Measurements from ENCODE around the gene GART.
"Not testable (repeated sequence)": the region's sequence is repeated elsewhere in the genome, so short reads cannot be mapped to it uniquely, and the experiment has no call there.

GART gene

DNA sequence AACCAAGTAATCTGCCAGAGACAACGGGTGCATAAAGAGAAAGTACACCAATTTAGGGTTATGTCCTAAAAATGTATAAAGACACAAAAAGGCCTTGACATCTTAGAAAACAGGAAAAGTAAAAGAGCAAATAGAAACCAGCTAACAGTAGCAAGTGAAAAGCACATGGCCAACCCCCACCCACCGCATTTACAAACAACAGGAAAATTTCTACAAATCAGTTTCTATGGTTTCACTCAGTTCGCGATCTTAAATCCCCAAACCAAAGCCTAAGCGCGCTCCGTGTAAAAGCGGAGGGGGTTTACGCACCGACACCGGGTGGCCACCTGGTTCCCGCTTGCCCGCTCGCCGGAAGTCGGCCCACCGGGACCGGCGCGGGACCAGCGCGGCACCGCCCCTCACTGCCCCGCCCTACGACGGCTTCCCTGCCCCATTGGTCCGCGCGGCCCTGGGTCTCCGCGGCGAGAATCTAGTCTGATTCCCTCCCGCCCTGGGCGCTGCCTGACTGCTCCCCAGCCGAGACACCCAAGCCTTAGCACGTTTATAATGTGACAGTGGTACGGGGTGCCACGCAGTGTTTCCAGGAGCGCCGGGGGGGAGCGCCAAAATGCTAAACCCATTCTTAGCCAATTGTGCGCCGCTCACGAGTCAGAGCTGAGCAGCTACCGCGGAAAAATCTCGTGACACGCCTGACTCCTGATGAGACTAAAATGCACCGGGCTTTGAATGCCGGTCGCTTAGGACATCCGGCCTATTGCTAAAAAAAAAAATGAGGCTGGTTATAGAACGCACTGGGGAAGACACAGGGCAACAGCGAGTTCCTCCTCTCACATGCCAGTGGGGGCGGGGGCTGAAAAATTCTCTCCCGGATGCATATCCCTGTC lies at the start of gene GART:
TSS of gene GART (minus strand) at position 362 of the 884 bp plus-strand sequence. CDS start 2,802 bp downstream, outside the sequence.
- DNase-seq = peak; percentile 37

- DNase-seq = peak; percentile 53
Observed at GRCh38 chr21:33588485-33589335, 46.8 kb upstream of the GART start, which contains the start of gene DONSON. Gene DONSON (minus strand): TSS chr21:33588684. CDS start chr21:33588641, 43 bp downstream.

GRCh38 chr21:33587792-33588484 lies 46.0 kb upstream of the GART start:
- no peak for DNase-seq

- no peak for DNase-seq
Observed at GRCh38 chr21:33586927-33587326, 45.0 kb upstream of the GART start.

DNA sequence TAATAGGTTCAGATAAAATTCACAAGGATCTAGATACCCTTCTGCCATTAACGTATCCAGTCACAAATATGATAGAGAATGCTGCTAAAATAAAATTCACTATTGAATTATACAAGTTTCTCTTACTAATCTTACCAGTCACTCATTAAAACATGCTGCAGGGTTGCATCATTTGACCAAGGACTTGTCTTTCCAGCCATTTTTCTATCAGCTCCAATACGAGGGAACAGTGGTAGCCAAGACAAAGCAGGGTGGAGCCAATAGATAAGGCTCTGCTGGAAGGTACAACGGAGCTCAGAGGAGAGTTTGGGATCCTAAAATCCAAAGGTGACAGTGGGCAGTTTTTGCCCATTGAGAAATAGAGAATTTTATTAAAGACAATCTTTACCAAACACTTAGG lies 42.5 kb upstream of the GART start:
- no peak for DNase-seq

DNA sequence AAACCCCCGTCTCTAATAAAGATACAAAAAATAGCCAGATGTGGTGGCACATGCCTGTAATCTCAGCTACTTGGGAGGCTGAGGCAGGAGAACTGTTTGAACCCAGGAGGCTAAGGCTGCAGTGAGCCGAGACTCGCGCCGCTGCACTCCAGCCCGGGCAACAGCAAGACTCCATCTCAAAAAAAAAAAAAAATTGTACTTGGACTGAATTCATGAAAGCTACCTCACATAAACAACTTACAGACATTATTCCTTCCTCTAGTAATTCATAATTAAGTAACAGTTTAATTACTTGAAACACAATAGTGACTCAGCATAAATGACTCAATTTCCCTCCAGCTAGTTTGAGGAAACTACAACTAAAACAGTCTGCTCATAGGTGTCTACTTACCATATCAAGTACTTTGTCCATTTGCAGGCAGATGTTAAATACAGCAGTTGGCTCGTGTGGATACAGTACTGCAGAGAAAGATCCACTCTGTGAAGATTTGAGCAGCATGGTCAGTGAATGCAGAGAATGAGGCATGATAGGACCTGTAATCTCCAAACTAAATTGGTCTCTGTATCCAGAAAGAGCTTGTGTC lies 37.1 kb upstream of the GART start:
- no peak for DNase-seq

DNA sequence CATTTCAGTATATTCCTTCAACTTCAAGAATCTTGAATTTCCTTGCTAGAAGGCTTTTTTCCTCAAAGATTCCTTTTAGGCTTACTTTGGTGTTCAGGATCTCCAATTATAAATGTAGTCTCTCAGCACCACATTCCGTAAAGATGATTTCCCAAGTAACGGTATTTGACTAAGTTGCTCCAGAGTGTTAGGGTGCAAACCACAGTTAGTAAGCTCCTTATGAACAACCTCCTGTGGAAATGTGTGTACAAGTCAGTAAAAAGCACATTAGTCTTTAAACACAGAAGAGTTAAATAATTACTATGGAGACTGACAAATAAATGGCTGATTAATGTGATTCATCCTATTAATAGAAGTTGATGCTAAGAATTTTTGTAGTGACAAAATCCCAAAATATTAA lies 36.3 kb upstream of the GART start:
- no peak for DNase-seq

- not testable (repeated sequence) for DNase-seq
Observed at GRCh38 chr21:33576741-33577141, 34.8 kb upstream of the GART start.

GRCh38 chr21:33572350-33572749 lies 30.4 kb upstream of the GART start:
- no peak for DNase-seq

- DNase-seq = no peak
Observed at GRCh38 chr21:33569991-33570390, 28.1 kb upstream of the GART start.

GRCh38 chr21:33568448-33568847 lies 26.5 kb upstream of the GART start:
- no peak for DNase-seq

DNA sequence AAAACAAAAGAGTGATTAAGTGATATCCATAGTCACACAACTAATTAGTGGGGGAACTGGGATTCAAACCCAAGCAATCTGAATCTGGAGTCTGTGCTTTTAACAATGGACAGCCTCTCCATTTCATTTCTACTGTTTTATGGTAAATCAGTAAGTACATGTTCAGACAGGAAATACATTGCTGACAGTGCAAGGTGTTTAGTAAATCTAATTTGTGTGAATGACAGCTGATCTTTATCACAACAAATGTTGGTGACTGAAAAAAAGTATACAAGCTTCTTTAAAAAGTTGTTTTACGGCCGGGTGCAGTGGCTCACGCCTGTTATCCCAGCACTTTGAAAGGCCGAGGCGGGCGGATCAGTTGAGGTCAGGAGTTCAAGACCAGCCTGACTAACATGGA lies 26.0 kb upstream of the GART start:
- DNase-seq = no peak

DNA sequence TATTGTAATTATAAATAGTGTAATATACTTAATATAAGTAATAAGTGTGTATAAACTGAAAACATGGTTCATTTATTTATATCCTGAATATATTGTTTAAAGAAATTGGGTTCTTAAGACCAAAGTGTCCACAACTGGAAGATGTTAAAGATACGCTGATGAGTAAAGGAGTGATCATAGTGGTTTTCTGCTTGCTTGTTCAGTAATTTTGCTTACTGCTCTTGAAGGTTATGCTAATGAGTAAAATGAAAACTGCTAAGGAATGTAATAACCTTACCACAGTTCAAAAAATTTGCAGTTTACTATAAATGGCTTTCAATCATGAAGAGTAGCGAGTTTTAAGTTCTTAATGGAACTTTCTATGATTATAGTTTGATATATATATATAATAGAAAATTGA lies 24.6 kb upstream of the GART start:
- DNase-seq = no peak

DNA sequence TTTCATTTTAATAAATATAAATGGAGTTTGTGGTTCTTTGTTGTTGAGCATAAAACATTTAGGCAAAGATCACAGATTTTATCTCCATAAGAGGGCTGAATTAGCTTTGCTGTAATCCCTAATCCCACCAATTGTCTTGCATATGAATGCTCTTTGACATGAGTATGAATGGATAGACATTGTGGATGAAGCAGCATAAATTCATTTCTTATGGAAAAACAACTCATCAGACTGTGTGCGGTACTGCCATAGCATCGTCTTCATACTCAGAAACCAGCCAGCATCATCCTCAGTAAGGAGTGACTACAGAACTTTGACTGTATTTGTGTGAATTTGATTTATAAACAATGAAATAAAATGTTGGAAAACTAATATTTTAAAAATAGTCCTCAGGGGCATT lies 20.5 kb upstream of the GART start:
- no peak for DNase-seq

DNA sequence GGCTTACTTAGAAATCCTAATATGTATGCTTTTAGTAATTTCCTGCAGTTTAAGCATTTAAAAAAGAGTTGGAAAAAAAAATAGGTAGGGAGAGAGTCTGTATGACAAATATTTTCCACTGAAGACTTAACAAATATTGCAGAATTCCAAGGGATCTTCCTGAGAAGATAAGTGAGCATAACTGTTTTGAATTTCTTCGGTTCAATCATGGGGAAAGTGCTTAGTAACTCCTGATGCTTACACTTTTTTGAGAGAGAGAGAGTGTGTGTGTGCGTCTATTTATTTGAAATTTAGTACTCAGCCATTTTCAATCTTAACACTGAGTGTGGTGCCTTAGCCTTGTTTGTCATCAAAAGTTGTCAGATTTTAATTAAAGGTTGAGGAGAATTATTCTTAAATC lies 19.5 kb upstream of the GART start:
- DNase-seq = no peak

GRCh38 chr21:33560965-33561364 lies 19.0 kb upstream of the GART start:
- DNase-seq = no peak

GRCh38 chr21:33559813-33560212 lies 17.9 kb upstream of the GART start:
- no peak for DNase-seq

- DNase-seq = no peak
Observed at GRCh38 chr21:33558777-33559421, 17.0 kb upstream of the GART start.

- DNase-seq = no peak
Observed at GRCh38 chr21:33557447-33557846, 15.5 kb upstream of the GART start.

DNA sequence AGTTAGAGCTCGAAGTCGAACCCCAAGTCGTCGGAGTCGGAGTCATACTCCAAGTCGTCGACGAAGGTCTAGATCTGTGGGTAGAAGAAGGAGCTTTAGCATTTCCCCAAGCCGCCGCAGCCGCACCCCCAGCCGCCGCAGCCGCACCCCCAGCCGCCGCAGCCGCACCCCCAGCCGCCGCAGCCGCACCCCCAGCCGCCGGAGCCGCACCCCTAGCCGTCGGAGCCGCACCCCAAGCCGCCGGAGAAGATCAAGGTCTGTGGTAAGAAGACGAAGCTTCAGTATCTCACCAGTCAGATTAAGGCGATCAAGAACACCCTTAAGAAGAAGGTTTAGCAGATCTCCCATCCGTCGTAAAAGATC lies 13.0 kb upstream of the GART start:
- DNase-seq = no peak

DNA sequence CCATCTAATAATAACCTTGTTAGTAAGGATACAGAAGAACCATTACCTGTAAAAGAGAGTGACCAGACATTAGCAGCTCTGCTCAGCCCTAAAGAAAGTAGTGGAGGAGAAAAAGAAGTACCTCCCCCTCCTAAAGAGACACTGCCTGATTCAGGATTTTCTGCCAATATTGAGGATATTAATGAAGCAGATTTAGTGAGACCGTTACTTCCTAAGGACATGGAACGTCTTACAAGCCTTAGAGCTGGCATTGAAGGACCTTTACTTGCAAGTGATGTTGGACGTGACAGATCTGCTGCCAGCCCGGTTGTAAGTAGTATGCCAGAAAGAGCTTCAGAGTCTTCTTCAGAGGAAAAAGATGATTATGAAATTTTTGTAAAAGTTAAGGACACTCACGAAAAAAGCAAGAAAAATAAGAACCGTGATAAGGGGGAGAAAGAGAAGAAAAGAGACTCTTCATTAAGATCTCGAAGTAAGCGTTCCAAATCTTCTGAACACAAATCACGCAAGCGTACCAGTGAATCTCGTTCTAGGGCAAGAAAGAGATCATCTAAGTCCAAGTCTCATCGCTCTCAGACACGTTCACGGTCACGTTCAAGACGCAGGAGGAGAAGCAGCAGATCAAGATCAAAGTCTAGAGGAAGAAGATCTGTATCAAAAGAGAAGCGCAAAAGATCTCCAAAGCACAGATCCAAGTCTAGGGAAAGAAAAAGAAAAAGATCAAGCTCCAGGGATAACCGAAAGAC lies 12.5 kb upstream of the GART start:
- DNase-seq = no peak

All from SHP77 treated with DMSO at 0.1 percent for 48 hours (cell line).